ENCODE results near the gene MSS51. TPM values are rescaled to one million over a fixed set of nuclear protein-coding genes. Genes with fewer than 3 reads are reported as not detected.

The MSS51 gene
- total RNA-seq, 1 donor from 2014 or later = 0.54 TPM

GRCh38 chr10:73408061-73408460 is 25.3 kb downstream of the MSS51 start:
- TF ChIP-seq CTCF (IDR thresholded peaks at IDR 0.05; ENCODE audit: insufficient read depth, low read length, poor library complexity, severe bottlenecking) = no peak
- Histone ChIP-seq H3K4me3 (ENCODE audit: low read depth, low read length) (no peak overlapping the region), H3K27me3 (ENCODE audit: control insufficient read depth, insufficient read depth, low read length) (no peaks in the 10 kb centered on the region), H3K36me3 (ENCODE audit: control insufficient read depth, insufficient read depth, low read length) (no peaks in the 10 kb centered on the region)
- no peak for DNase-seq (ENCODE audit: low read depth)

DNA sequence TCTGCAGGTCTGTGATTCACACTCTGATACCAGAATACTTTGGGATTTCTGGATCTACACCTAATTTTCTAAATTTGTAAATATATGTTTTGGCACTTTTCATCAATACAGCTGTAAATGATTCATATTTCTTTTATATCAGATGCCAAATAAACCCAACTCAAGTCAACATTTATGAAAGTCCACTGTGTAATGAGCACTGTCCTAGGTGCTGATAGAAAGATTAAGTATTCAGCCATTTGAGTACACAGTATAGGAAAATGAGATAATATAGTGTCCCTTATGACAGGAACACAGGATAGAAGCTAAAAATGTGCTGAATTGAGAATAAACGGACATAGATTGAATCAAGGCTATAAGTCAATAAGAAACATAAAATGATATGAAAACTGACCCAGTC is 25.9 kb downstream of the MSS51 start:
- Histone ChIP-seq H3K27me3 (ENCODE audit: control insufficient read depth, insufficient read depth, low read length) (no peaks in the 10 kb centered on the region), H3K36me3 (ENCODE audit: control insufficient read depth, insufficient read depth, low read length) (no peaks in the 10 kb centered on the region), H3K4me3 (ENCODE audit: low read depth, low read length) (no peak overlapping the region)
- no peak for TF ChIP-seq CTCF (IDR thresholded peaks at IDR 0.05; ENCODE audit: insufficient read depth, low read length, poor library complexity, severe bottlenecking)
- no peak for DNase-seq (ENCODE audit: low read depth)

- no peak for DNase-seq (ENCODE audit: low read depth)
- no peak for TF ChIP-seq CTCF (IDR thresholded peaks at IDR 0.05; ENCODE audit: insufficient read depth, low read length, poor library complexity, severe bottlenecking)
- Histone ChIP-seq H3K27me3 (ENCODE audit: control insufficient read depth, insufficient read depth, low read length) (no peaks in the 10 kb centered on the region), H3K4me3 (ENCODE audit: low read depth, low read length) (no peak overlapping the region), H3K36me3 (ENCODE audit: control insufficient read depth, insufficient read depth, low read length) (no peaks in the 10 kb centered on the region)
Measured at GRCh38 chr10:73406846-73407245, 26.5 kb downstream of the MSS51 start.

- H3K27me3 ChIP-seq (ENCODE audit: control insufficient read depth, insufficient read depth, low read length) = no peaks in the 10 kb centered on the region
- H3K4me3 ChIP-seq (ENCODE audit: low read depth, low read length) = no peak overlapping the region
- no peaks in the 10 kb centered on the region for H3K36me3 ChIP-seq (ENCODE audit: control insufficient read depth, insufficient read depth, low read length)
- TF ChIP-seq CTCF (IDR thresholded peaks at IDR 0.05; ENCODE audit: insufficient read depth, low read length, poor library complexity, severe bottlenecking) = no peak
- no peak for DNase-seq (ENCODE audit: low read depth)
Measured at GRCh38 chr10:73405556-73405955, 27.8 kb downstream of the MSS51 start.

- DNase-seq (ENCODE audit: low read depth) = no peak
Measured at GRCh38 chr10:73404690-73405089, 28.7 kb downstream of the MSS51 start.

More at GRCh38 chr10:73404690-73405089, 28.7 kb downstream of the MSS51 start:
- Histone ChIP-seq H3K36me3 (ENCODE audit: control insufficient read depth, insufficient read depth, low read length) (no peaks in the 10 kb centered on the region), H3K4me3 (ENCODE audit: low read depth, low read length) (no peak overlapping the region), H3K27me3 (ENCODE audit: control insufficient read depth, insufficient read depth, low read length) (no peaks in the 10 kb centered on the region)
- no peak for TF ChIP-seq CTCF (IDR thresholded peaks at IDR 0.05; ENCODE audit: insufficient read depth, low read length, poor library complexity, severe bottlenecking)
